ENCODE data around the gene SSNA1.

DNA sequence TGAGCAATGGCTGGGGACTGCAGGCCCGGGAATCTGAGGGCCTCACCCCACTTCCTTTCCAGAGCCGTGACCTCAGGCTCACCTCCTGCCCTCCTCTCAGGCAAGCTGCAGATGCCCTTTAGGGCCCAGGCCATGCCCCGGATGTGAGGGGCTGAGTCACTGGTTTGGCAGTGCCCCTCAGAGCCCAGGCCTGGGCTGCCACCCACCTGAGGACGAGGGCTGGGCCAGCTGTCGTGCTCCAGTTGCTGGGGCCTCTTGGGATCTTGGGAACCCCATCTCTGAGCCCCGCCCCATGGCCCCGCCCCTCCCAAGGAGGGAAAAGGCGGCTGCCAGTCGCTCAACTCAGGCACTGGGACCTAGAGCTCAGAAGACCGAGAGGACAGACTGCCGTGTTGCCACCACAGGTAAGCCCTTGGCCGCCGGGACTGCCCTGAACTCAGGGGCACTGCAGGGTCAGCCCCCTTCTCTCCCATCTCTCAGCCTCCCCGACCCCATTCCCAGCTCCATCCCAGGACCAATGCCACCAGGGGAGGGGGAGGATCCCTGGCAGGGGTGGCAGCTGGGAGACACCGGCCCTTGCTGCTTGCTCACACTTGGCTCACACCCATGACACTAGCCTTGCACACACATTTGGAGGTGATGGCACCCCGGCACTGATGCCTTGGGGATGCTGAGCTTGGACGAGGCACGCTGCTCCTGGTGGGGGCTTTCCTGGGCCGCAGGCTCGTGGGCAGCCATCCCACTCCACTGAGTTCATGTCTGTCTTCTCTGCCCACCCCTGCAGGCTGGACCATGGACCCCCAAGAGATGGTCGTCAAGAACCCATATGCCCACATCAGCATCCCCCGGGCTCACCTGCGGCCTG is 36.6 kb downstream of the SSNA1 start, which contains the start of gene CYSRT1:
- TF ChIP-seq POLR2A (IDR thresholded peaks at IDR 0.05), result no peak
- TF ChIP-seq, protein P1, sequence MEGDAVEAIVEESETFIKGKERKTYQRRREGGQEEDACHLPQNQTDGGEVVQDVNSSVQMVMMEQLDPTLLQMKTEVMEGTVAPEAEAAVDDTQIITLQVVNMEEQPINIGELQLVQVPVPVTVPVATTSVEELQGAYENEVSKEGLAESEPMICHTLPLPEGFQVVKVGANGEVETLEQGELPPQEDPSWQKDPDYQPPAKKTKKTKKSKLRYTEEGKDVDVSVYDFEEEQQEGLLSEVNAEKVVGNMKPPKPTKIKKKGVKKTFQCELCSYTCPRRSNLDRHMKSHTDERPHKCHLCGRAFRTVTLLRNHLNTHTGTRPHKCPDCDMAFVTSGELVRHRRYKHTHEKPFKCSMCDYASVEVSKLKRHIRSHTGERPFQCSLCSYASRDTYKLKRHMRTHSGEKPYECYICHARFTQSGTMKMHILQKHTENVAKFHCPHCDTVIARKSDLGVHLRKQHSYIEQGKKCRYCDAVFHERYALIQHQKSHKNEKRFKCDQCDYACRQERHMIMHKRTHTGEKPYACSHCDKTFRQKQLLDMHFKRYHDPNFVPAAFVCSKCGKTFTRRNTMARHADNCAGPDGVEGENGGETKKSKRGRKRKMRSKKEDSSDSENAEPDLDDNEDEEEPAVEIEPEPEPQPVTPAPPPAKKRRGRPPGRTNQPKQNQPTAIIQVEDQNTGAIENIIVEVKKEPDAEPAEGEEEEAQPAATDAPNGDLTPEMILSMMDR (IDR thresholded peaks at IDR 0.05), result no peak

Data from thyroid gland (tissue), 4 donors.